Effector memory CD4-positive, alpha-beta T cell (primary cell): ENCODE results near the gene ST14.

Experiments
- DNase-seq, 3 donors: peaks; one replicate each; pipeline ENCODE4 v3.0.0-alpha.2; 2020
- H3K27ac ChIP-seq: 2 replicates; pipeline ENCODE4 v1.7.0; 2013; ENCODE audit warnings: mild to moderate bottlenecking, low read length, moderate library complexity; ENCODE audit not compliant: insufficient read depth, poor library complexity, severe bottlenecking
- H3K27me3 ChIP-seq: replicated peaks from 2 replicates; pipeline ENCODE4 v1.7.0; 2013; ENCODE audit warnings: mild to moderate bottlenecking, low read length; ENCODE audit not compliant: insufficient read depth, control insufficient read depth, poor library complexity, severe bottlenecking
- H3K36me3 ChIP-seq: 2 replicates; pipeline ENCODE4 v1.7.0; 2013; ENCODE audit warnings: mild to moderate bottlenecking, low read length, moderate library complexity; ENCODE audit not compliant: control insufficient read depth, insufficient read depth
- H3K4me1 ChIP-seq: 2 replicates; pipeline ENCODE4 v1.7.0; 2013; ENCODE audit warnings: low read length, mild to moderate bottlenecking; ENCODE audit not compliant: control insufficient read depth, insufficient read depth, poor library complexity, severe bottlenecking
- H3K4me3 ChIP-seq: 2 replicates; pipeline ENCODE4 v1.7.0; 2013; ENCODE audit warnings: low read length, low read depth, mild to moderate bottlenecking; ENCODE audit not compliant: insufficient read depth, poor library complexity, severe bottlenecking
- H3K9me3 ChIP-seq: 2 replicates; pipeline ENCODE4 v1.7.0; 2013; ENCODE audit warnings: mild to moderate bottlenecking, low read length, moderate library complexity; ENCODE audit not compliant: control insufficient read depth

ST14 gene

GRCh38 chr11:130197386-130198035 lies 37.9 kb downstream of the ST14 start:
- no peaks in the 10 kb centered on the region for H3K4me1 ChIP-seq
- no peak overlapping the region for H3K27ac ChIP-seq
- no peak for DNase-seq
- no peaks in the 10 kb centered on the region for H3K9me3 ChIP-seq
- no peaks in the 10 kb centered on the region for H3K27me3 ChIP-seq
- no peak overlapping the region for H3K4me3 ChIP-seq
- H3K36me3 ChIP-seq = no peaks in the 10 kb centered on the region

- no peaks in the 10 kb centered on the region for H3K9me3 ChIP-seq
- H3K27me3 ChIP-seq = no peaks in the 10 kb centered on the region
- H3K36me3 ChIP-seq = no peaks in the 10 kb centered on the region
- DNase-seq = no peak
- H3K4me3 ChIP-seq = no peak overlapping the region
- no peak overlapping the region for H3K27ac ChIP-seq
- no peaks in the 10 kb centered on the region for H3K4me1 ChIP-seq
Measured at GRCh38 chr11:130198292-130198691, 38.7 kb downstream of the ST14 start.

- no peaks in the 10 kb centered on the region for H3K9me3 ChIP-seq
- no peak for DNase-seq
- no peaks in the 10 kb centered on the region for H3K4me1 ChIP-seq
- H3K27me3 ChIP-seq = no peaks in the 10 kb centered on the region
- H3K4me3 ChIP-seq = no peak overlapping the region
- no peak overlapping the region for H3K27ac ChIP-seq
- H3K36me3 ChIP-seq = no peaks in the 10 kb centered on the region
Measured at GRCh38 chr11:130198964-130199363, 39.4 kb downstream of the ST14 start.

GRCh38 chr11:130199792-130200191 lies 40.2 kb downstream of the ST14 start:
- no peak for DNase-seq
- H3K36me3 ChIP-seq = no peaks in the 10 kb centered on the region
- H3K27ac ChIP-seq = no peak overlapping the region
- H3K4me3 ChIP-seq = no peak overlapping the region
- H3K27me3 ChIP-seq = no peaks in the 10 kb centered on the region
- no peaks in the 10 kb centered on the region for H3K9me3 ChIP-seq
- H3K4me1 ChIP-seq = no peaks in the 10 kb centered on the region

GRCh38 chr11:130201026-130201425 lies 41.4 kb downstream of the ST14 start:
- no peak for DNase-seq
- Histone ChIP-seq H3K27me3 (no peaks in the 10 kb centered on the region), H3K4me1 (no peaks in the 10 kb centered on the region), H3K27ac (no peak overlapping the region), H3K4me3 (no peak overlapping the region), H3K9me3 (no peaks in the 10 kb centered on the region), H3K36me3 (no peaks in the 10 kb centered on the region)

- DNase-seq = no peak
- no peaks in the 10 kb centered on the region for H3K4me1 ChIP-seq
- no peaks in the 10 kb centered on the region for H3K27me3 ChIP-seq
- H3K9me3 ChIP-seq = no peaks in the 10 kb centered on the region
- no peaks in the 10 kb centered on the region for H3K36me3 ChIP-seq
- no peak overlapping the region for H3K4me3 ChIP-seq
- no peak overlapping the region for H3K27ac ChIP-seq
Measured at GRCh38 chr11:130202009-130202817, 42.6 kb downstream of the ST14 start.

GRCh38 chr11:130202818-130203689 lies 43.5 kb downstream of the ST14 start:
- Histone ChIP-seq H3K27me3 (no peaks in the 10 kb centered on the region), H3K4me3 (no peak overlapping the region), H3K27ac (no peak overlapping the region), H3K4me1 (no peaks in the 10 kb centered on the region), H3K36me3 (no peaks in the 10 kb centered on the region), H3K9me3 (no peaks in the 10 kb centered on the region)
- DNase-seq = no peak

- Histone ChIP-seq H3K36me3 (no peaks in the 10 kb centered on the region), H3K27me3 (no peaks in the 10 kb centered on the region), H3K9me3 (no peaks in the 10 kb centered on the region), H3K4me1 (no peaks in the 10 kb centered on the region), H3K27ac (no peak overlapping the region), H3K4me3 (no peak overlapping the region)
- no peak for DNase-seq
Measured at GRCh38 chr11:130203766-130204702, 44.5 kb downstream of the ST14 start.

- Histone ChIP-seq H3K27me3 (no peaks in the 10 kb centered on the region), H3K4me1 (no peaks in the 10 kb centered on the region), H3K4me3 (no peak overlapping the region), H3K36me3 (no peaks in the 10 kb centered on the region), H3K27ac (no peak overlapping the region), H3K9me3 (no peaks in the 10 kb centered on the region)
- DNase-seq = no peak
Measured at GRCh38 chr11:130204703-130205095, 45.1 kb downstream of the ST14 start.
